RPMI7951 (cell line): ENCODE measurements around the gene OXTR. TPM values are rescaled to one million over a fixed set of nuclear protein-coding genes. Genes with fewer than 3 reads are reported as not detected.

Source experiments
- DNase-seq: peaks from one replicate; pipeline ENCODE4 v3.0.0-alpha.2; 2012; ENCODE audit warnings: low read depth
- total RNA-seq: library from RNA; depleted of rRNA; stranded (reverse); fragments of >200 nt; shearing (Covaris generic); gene quantifications from 2 replicates; pipeline ENCODE4 v1.2.3, GENCODE V29; 2014; rRNA removed

OXTR gene
- total RNA-seq, result 6.4 and 7.2 TPM in 2 replicates

DNA sequence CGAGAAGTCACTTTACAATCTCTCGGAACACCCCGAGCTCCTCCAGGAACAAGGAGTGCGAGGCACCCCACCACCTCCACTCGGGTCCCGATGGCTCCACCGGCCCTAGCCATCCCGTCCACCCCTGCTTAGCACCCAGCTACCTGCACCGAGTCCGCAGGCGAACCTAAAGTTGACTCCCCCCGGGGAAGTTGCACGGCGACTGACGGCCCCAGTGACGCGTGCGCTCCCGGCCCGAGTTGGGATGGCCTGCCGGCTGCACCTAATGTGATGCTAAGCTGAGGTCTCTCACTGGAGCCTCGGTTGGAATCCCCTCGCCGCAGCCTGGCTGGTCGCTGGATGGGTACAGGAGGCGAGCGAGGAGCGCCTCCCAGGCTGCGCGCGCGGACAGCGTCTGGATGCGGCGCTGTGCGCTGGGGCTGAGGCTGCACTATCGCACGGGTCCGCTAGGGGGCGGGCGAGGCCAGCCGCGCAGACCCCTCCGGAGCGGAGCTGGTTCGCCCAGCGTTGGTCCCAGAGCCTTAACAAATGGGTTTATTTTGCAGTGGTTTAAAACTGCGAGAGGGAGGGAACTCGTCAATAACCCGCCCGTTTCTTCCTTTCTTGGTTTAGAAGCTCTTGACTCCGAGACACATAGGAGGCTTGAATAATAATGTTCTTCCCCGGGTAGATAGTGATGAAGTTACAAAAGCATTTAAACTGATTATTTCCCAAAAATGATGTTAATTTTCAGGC, at the start of gene OXTR:
OXTR (minus strand) TSS at position 526 of the 735 bp plus-strand sequence. CDS start 1,426 bp downstream, outside the sequence.
- DNase-seq, result peak; percentile 83

DNA sequence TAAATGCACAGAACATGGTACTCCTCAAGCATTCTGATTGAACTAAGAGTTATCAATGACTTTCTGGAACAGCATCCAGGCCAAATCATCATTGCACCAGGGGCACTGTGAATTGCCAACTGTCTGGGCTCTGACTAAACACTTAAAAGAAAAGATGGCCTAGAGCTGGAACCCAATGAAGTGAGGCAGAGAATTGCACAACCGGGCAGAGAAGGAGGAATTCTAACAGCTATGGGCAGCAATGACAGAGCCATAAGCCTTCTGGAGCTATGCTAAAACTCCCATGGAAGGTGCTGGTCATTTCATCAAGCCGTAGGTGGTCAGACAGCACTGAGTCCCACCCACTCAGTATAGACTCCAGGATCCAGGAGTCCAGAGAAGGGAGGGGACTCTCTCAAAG, 48.1 kb upstream of the OXTR start:
- no peak for DNase-seq

DNA sequence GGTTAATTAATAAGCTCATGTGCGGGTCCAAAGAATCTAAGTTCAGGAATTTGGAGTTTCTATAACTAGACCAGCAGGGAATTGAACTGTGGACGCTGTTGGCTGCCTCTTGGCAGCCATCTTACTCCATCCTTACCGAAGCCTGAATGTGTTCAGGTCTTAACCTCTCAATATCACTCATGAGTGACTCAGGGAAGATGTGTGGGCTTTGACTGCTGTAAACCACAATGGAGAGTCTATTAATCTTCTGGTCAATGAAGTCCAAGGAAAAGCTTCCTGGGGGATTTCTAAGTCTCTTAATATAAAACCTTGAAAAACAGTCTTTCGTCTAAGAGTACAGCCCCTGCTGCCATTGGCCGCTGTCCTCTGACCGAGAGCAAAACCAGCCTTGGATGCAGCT, 46.7 kb upstream of the OXTR start:
- DNase-seq, result no peak

DNA sequence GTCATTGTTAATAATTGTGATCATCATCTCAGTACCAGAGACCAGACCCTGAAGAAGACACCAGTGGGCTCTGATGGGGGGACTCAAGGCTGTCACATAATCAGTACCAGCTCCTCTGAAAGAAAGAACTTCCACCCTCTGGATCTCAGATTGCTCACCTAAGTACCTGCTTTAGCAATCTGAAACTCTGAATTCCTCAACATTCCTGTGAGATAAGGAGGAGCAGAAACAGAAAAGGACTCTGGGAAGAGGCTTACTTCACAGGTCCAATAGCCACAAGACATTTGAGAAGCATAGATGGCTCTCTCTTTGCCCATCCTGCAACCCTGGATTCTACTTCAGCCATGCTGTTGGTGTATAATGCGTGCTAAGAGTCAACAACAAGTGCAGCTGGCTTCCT, 44.0 kb upstream of the OXTR start:
- DNase-seq, result no peak

DNA sequence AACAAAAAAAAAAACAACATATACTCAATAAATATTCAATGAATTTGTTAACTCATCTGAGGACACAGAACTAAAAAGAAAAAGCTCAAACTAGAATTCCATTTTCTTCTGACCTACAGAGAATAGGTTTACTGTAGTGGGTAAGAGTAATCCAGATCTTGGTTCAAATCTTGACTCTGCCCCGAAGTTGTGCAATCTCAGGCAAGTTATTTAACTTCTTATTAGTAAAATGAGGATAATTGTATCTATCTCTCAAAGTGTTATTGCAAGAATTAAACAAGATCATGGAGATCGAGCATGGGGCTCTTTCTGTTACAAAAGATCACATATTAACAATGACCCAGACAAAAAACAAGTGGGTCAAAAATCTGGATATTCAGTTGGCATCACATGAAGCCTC, 41.1 kb upstream of the OXTR start:
- no peak for DNase-seq

DNA sequence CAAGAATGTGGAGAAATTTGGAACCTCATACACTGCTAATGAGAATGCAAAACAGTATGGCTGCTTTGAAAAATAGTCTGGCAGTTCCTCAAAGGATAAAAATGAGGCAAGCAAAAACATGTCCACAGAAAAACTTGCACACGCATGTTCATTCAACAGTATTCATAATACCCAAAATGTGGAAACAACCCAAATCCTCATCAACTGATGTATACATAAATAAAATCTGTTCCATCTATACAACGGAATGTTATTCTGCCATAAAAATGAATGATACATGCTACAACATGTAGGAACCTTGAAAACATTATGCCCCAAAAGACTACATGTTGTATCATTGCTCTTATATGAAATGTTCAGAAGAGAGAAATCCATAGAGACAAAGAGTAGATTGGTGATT, 36.4 kb upstream of the OXTR start:
- DNase-seq, result no peak

DNA sequence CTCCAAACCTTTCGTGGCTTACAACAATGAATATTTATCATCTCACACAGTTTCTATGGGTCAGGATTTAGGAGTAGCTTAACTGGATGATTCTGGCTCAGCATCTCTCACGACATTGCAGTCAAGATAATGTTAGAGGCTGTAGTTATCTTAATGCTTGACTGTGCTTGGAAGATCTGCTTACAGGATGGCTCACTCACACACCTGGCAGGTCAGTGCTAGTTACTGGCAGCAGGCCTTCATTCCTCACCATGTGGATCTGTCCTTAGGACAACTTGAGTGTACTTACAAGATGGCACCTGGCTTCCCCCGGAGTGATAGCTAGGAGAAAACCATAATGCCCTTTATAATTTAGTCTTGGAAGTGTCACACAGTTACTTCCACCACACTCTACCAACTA, 32.8 kb upstream of the OXTR start:
- DNase-seq, result no peak

DNA sequence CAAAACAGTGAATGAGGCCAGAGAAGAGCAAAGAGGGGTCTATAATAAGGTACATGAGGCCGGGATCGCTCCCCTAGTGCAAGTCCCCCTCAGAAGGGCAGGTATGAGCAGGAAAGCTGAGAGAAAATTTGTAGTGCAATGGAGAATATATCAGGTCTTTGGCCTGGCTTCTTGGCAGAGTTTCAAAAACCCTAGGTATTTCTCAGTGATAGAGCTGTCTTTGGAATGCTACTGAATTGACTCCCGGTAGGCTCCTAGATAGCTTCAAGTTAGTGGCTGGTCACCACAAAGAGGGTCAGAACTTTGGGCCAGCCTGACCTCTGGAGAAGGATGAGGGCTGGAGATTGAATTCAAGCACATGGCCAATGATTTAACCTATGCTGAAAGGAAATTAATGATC, 30.6 kb upstream of the OXTR start:
- DNase-seq, result no peak

DNA sequence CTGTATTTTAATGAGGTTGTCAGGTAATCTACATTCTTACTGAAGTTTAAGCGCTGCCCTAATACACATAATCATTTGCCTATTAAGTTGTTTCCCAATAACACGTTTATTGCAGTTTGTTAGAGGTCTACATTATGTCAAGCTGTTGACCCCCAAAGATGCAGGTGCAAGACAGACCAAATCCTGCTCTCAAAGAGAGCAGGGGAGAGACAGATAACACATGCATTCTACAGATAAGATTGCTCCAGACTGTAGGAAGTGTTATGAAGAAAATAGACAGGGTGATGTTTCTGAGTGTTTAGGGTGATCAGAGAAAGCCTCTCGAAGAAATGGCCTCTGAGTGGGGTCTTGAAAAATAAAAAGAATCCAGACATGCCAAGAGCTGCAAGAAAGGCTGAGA, 24.8 kb upstream of the OXTR start:
- no peak for DNase-seq

DNA sequence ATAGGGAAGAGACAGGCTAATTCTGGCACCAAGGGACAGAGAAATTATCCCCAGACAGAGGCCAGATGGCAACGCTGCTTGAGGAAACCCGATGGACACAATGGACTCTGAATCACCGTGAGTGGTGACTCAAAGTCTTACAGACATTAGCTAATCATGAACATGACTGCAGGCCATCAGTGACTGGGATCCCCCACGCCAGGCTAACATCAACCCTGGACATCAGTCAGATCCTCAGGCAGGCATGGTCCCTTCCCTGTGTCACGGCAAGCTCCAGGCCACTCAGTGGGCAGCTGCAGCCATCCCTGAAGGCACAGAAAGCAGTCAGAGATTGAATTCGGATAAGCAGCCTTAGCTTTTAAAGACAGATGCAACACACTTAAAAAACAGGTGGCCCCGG, 23.8 kb upstream of the OXTR start:
- peak; percentile 99 for DNase-seq

DNA sequence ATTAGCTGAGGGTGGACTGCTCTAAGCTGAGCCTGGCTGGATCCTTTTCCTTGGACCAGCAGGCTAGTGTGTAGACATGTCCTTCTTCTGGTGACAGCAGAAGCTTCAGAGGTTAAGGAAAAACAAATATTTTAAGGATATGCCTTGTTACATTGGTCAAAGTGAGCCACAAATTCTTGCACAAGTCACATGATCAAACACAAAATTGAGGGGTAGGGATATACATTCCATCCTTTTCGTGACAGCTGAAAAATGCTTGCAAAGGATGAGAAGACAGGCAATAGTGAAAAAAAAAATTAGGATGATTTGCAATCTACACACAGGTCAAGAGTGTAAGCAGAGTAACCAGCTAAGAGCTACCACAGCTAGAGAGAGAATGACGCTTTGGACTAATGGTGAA, 21.1 kb upstream of the OXTR start:
- no peak for DNase-seq

DNA sequence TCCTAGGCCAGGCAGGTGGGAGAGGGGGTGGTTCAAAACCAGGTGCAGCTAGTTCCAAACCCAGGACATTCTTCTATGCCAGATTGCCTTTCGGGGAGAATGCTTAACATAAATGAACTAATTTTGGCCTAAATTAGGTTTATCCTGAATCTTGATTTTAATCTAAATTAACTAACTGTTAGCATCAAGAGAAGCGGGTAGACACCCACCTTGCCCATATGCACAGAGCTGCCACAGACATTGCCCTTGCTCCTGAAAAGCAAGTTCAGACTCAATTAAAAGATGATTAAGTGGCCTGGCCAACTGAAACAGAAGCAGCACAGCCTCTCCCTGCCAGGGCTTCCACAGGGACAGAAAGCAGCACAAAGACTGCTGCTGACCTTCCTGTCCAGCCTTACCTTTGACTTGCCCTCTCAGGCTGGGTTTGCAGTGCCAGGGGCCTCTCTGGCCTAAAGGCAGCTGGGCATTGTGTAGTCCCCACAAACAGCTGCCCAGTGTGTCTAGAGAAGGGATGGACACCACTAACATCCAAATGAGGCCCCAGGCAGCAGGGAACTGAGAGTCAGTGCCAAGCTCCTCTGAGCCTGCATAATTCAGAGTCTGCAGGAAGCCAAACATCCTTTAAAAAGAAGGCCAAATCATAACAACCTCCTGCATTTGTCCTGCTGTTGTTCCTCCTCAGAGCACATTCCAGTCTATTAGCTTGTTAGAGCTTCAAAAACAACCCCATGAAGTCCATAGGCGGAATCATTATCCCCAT, 15.4 kb upstream of the OXTR start:
- peak; percentile 50 for DNase-seq

DNA sequence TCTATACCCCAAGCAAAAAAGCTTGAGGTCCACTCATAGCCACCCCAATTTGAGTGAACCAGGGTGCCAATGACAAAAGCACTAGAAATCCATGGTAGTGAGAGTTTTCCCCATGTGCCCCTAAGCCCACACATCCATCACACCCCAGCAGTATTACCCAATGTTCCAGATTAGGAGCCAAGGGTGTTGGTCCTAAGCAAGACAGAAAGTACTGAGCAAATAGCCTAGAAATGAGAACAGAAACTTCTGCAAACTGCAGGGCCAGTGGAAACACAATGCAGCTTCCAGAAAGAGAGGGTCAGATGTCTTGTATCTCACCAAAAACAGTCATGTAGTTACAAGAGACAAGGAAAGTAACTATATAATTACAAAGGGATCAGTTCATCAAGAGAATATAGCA, 10.9 kb upstream of the OXTR start:
- no peak for DNase-seq

DNA sequence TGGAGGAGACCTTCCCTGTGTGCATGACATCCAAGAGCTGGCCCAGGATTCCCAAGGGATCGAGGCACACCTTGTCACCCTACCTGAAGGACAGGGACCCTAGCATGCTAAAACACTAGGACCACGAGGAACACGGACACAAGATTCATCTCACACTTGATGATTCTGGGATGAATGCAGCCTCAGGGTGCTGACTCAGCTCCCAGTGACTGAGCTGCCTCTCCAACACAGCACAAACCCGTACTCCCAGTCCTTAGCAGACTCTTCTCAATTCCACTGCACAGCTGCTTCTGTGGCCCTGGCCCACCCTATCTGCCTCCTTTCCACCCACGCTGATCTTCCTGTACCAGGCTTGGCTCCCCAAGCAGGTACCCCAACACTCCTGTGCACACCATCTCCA, 9.1 kb upstream of the OXTR start:
- DNase-seq, result peak; percentile 75

DNA sequence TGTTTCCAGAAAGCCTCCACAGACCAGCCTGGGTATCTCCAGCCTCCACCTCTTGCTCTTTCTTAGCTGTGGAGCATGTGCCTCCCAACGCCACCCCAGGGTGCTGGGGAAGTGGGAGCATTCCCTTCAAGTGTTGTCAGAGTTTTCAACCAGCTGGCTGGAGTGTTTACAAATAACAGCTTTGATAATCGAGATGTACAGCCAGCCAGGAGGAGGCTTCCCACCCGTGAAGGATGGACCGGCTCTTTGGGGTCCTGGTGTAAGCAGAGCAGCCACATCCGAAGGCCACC, 8.5 kb upstream of the OXTR start:
- no peak for DNase-seq

DNA sequence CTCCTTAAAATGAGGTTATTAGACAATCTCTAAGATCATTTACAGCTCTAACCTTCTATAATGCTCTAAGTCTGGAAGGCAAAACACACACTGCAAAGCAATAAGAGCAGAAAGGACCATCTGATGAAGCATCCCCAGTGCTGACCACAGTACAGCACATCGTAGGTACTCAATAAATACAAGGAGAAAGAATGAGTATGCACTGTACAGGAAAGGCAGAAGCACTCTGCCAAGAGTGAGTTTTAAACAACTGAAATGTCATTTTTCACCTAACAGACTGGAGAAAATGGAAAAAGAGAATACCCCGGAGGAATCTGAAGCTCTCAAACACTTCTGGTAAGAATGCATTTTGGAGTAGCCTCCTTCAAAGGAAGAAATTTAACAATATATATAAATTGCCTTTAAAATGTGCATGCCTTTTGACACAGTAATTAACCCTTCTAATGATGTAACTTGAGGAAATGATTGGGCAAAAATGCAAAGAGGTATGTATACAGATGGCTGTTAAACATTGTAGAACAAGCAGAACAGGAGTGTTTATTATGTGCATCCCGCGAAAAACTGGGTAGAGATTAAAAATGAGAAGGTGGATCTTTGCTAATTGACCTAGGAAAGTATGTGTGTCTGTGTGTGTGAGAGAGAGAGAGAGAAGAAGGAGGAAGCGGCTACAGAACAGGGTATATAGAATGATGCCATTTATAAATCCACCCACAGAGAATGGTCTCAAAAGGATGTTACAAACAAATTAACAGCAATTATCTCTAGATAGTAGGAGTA, 8.0 kb upstream of the OXTR start:
- DNase-seq, result no peak

DNA sequence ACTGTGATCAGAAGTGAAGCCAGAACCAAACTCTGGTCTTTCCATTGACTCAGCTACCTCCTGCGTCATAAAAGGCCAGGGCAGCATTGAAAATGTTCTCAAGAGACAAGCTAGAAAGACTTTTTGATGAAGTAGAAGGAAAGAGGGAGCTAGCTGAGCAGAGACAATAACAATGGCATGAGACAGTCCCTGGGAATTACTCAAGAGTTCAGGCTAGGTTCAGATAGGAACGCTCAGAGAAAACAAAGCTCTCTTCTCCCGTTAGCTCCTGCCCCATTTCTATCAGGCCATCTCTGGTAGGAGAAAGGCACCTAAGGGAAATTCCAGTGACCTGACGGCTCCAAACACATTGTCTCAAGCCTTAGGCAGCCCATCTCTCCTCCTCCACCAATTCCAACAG, 7.0 kb upstream of the OXTR start:
- peak; percentile 45 for DNase-seq

DNA sequence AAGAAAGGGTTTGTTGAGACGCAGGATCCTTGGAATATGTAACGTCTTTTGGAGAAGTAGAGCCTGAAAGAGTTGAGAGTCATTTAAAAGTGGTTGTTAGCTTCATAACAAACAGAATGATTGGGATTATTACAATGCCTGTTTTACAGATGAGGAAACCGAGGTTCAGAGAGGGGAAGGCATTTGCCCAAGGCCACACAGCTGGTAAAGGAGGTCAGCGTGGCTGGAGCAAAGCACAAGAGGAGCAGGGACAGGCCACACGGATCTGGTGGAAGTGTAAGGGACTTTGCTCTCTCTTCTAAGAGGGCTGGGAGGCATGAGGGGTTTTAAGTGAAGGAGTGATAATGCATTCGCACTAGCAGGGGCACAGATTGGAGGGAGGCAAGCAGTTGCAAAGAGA, 6.2 kb upstream of the OXTR start:
- DNase-seq, result no peak

DNA sequence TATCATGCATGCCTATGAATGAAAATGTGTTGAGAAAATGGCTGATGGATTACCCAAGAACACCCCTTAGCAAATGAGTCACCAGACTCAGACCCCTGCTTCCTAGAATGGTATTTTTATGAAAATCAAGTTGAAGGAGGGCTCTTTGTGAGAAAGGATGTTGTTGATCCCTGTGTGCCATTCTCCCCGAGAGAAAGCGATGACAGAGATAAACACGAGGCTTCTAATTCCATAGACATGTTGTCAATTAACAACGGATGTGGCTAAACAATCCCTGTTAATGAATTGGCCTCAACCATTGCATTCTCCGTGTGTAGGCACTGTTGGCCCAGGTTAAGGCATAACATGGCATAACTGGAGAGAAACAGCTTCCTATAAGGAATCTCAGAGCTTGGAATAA, 5.8 kb upstream of the OXTR start:
- DNase-seq, result no peak

DNA sequence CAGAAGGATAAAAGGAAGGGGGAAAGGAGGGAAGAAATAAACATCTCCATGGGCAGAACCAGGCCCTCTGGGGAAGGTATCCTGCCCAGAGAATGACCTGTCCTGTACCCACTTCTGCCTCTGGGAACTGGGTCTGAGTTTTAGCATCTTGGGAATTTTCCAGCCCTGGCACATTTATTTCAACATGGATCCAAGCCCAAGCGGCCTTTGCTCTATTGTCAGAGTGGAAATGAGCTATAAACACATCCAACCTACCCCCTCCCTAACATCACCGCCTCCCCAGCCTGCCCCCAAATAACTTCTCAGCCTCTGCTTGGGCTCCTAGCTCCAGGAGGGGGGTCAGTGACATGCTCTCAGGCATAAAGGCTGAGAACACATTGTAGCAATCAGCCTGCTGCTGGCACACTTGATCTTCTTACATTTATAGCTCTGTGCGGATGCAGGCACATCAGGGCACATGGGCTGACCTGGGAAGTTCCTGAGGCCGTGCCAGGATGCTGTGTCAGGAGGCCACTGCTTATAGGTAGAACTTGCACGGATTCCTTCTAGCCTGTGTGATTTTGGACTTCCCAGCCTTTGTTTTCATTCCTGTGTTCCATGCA, 4.6 kb upstream of the OXTR start:
- DNase-seq, result no peak

DNA sequence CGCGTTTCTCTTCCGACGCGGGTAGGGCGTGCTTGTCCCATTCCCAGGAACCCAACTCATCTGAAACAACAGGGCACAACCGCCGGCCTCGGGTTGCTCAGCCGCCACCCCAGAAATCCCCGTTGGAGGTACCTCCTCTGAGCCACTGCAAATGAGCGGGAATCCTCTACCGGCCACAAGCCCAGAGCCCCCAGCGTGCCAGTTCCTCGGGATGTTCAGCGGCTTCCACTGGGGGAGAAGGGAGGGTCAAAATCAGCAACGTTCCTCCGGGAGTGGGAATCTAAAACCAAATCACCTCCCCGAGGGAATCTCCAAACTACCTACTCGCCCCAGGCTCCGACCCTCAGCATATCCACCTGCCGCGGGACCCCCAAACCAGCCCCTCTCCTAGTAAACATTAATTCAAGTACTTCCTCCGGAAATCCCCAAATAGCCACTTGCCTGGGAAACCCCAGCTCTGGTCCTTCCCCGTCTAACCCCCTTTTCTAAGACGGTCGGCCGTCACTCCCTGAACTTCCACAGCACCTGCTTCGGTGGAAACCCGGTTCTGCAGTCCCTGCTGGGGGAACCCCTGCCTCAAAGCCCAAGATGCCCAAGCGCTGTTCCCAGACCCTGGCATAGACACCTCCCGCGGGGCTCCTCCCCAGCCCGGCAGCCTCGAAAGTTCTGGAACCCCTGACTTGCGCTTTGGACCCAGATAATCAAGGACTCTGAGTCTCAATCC, 887 bp downstream of the OXTR start:
- peak; percentile 8 for DNase-seq
